K562 (cell line): ENCODE measurements around the gene BHMT2. TPM values are rescaled to one million over a fixed set of nuclear protein-coding genes. Genes with fewer than 3 reads are reported as not detected.

ENCODE experiments used
- ATAC-seq: fragments of 200-7000 bp; cut with Tn5 transposase; 3 replicates; pipeline ENCODE4 v1.9.1; 2020; ENCODE audit warnings: moderate library complexity
- BruUV-seq: library from RNA; stranded (reverse); fragments of 400-500 nt; replicated peaks from 2 replicates; lab custom pipeline; 2021; lab: Mats Ljungman, UMichigan
- CTCF ChIA-PET: fragments of 300-600 bp; formaldehyde crosslinking; extraction: SDS; loops from one replicate; lab custom pipeline; 2021; ENCODE audit warnings: low intra/inter-chr PET ratio; lab: Yijun Ruan, JAX
- POLR2A ChIA-PET: fragments of 300-600, 350-650 bp; sonication (Branson Sonifier 250); formaldehyde crosslinking; extraction: SDS; loops from one replicate; lab custom pipeline; 2021; ENCODE audit warnings: antibody characterized with exemption, inconsistent platforms; lab: Yijun Ruan, JAX
- DNase-seq, 4 experiments: peaks; one replicate each; pipeline versions ENCODE4 v3.0.0 to v3.0.0-alpha.2; 2011 to 2018; ENCODE audit warnings: low spot score in 3 of 4, mixed read lengths in 3 of 4; ENCODE audit errors: extremely low read depth in 1 of 4
- FAIRE-seq: peaks from 2 replicates; lab custom pipeline; 2011; peaks lifted over from hg19 to GRCh38; lab: Jason Lieb, UNC
- H2AFZ ChIP-seq: 2 replicates; pipeline ENCODE4 v1.6.0; 2011; ENCODE audit warnings: low read depth, low read length, control low read depth, inconsistent platforms
- H3K27ac ChIP-seq: fragments of 200-600 bp; 3 replicates; pipeline ENCODE4 v1.8.0; 2011; ENCODE audit warnings: low read depth, mild to moderate bottlenecking, control low read depth, inconsistent platforms, low read length, moderate library complexity, mixed read lengths; ENCODE audit errors: extremely low read depth
- H3K27me3 ChIP-seq, 2 experiments: fragments of 300-600 bp in 1 of 2; 2 replicates in 1 of 2; 3 replicates in 1 of 2; pipeline versions ENCODE4 v1.6.0 to v1.8.0; 2011; ENCODE audit warnings: inconsistent platforms in 2 of 2, low read length in 2 of 2, mild to moderate bottlenecking in 1 of 2, mixed read lengths in 1 of 2, moderate library complexity in 1 of 2; ENCODE audit not compliant: control insufficient read depth in 2 of 2, insufficient read depth in 2 of 2
- H3K36me3 ChIP-seq: fragments of 300-600 bp; 3 replicates; pipeline ENCODE4 v1.8.0; 2011; ENCODE audit warnings: mild to moderate bottlenecking, low read length, inconsistent platforms; ENCODE audit not compliant: control insufficient read depth, insufficient read depth
- H3K4me1 ChIP-seq, 2 experiments: fragments of 200-600 bp in 1 of 2; replicated peaks in 1 of 2; 2 replicates in 1 of 2; 3 replicates in 1 of 2; pipeline versions ENCODE4 v1.5.1 to v1.8.0; 2011; ENCODE audit warnings: inconsistent platforms in 2 of 2, low read length in 2 of 2, mild to moderate bottlenecking in 1 of 2, mixed read lengths in 1 of 2, moderate library complexity in 1 of 2; ENCODE audit not compliant: control insufficient read depth in 2 of 2, insufficient read depth in 2 of 2
- H3K4me2 ChIP-seq: 2 replicates; pipeline ENCODE4 v1.6.1; 2011; ENCODE audit warnings: low read length, control low read depth, inconsistent platforms, mixed read lengths; ENCODE audit not compliant: insufficient read depth
- H3K4me3 ChIP-seq: fragments of 200-600 bp; sonication (generic), shearing (Covaris generic); 2 replicates; pipeline ENCODE4 v1.5.1; 2016; ENCODE audit warnings: control low read depth, inconsistent platforms
- H3K79me2 ChIP-seq: fragments of 200-600 bp; 3 replicates; pipeline ENCODE4 v1.8.0; 2011; ENCODE audit warnings: low read length, inconsistent platforms; ENCODE audit not compliant: control insufficient read depth, insufficient read depth
- H3K9ac ChIP-seq, 2 experiments: 2 replicates each; pipeline versions ENCODE4 v1.6.0 to v1.6.1; 2011; ENCODE audit warnings: low read depth in 2 of 2, low read length in 2 of 2, control low read depth in 1 of 2, inconsistent platforms in 1 of 2, mild to moderate bottlenecking in 1 of 2, mixed read lengths in 1 of 2; ENCODE audit not compliant: insufficient read depth in 1 of 2
- H3K9me1 ChIP-seq: one replicate; pipeline ENCODE4 v1.6.0; 2011; ENCODE audit warnings: inconsistent platforms, mild to moderate bottlenecking, low read length, moderate library complexity; ENCODE audit not compliant: control insufficient read depth, insufficient read depth
- H3K9me3 ChIP-seq: replicated peaks from 2 replicates; pipeline ENCODE4 v1.5.1; 2011; ENCODE audit warnings: low read depth, low read length, inconsistent platforms; ENCODE audit not compliant: control insufficient read depth, insufficient read depth
- H4K20me1 ChIP-seq: replicated peaks from 2 replicates; pipeline ENCODE4 v1.6.1; 2011; ENCODE audit warnings: low read length, inconsistent platforms, mixed read lengths; ENCODE audit not compliant: control insufficient read depth, insufficient read depth
- FOXJ3 ChIP-seq: sonication (generic); formaldehyde crosslinking; IDR thresholded peaks from 2 replicates; pipeline ENCODE4 v1.4.0; 2020; ENCODE audit warnings: mild to moderate bottlenecking, missing genetic modification reagents
- MNT ChIP-seq, 2 experiments: fragments of 450-650 bp; conservative IDR thresholded peaks; 2 replicates each; pipeline ENCODE4 v1.6.1; 2017; ENCODE audit warnings: mild to moderate bottlenecking in 2 of 2, moderate library complexity in 2 of 2
- STAG1 ChIP-seq: sonication (generic); formaldehyde crosslinking; IDR thresholded peaks from 2 replicates; pipeline ENCODE4 v1.5.0; 2020; ENCODE audit warnings: missing genetic modification reagents, borderline replicate concordance
- ZNF134 ChIP-seq: fragments of 250-450 bp; sonication (Bioruptor Pico); conservative IDR thresholded peaks from 2 replicates; pipeline ENCODE4 v1.4.0; 2020
- WGBS: fragments of 100-300 bp; shearing (Covaris generic); methylation state at CpG from one replicate; pipeline ENCODE4 v1.1.6; 2016; ENCODE audit warnings: low coverage, mixed read lengths; ENCODE audit not compliant: insufficient coverage; ENCODE audit errors: missing lambda C conversion rate; 5-methylcytosine and 5-hydroxymethylcytosine counted together
- in situ Hi-C: fragments of 300-500 bp; cut with MboI; formaldehyde crosslinking; loops from 4 replicates; pipeline ENCODE4 v1.15.0; 2018; ENCODE audit warnings: inconsistent platforms, mixed read lengths
- intact Hi-C: fragments of 100-400 bp; cut with micrococcal nuclease; formaldehyde crosslinking; loops from 2 replicates; pipeline ENCODE4 v1.14.2; 2022
- polyA plus RNA-seq, 8 experiments: library from polyadenylated mRNA; depleted of rRNA in 4 of 8; stranded (reverse) in 5 of 8; unstranded in 3 of 8; fragments of >200 nt; fragmentation: Nextera tagmentation in 2 of 8; fragmentation: Illumina TruSeq in 1 of 8; extraction: Ambion mirVana in 2 of 8; extraction: Trizol in 1 of 8; gene quantifications; 2 replicates each; pipeline versions ENCODE4 v1.2.1 to v1.2.3, GENCODE V29; 2011 to 2014; ENCODE audit warnings: inconsistent platforms in 1 of 8, missing spikeins in 1 of 8
- total RNA-seq, 7 experiments: library from RNA; depleted of rRNA in 6 of 7; stranded (reverse); fragments of >200 nt in 6 of 7; fragmentation: Illumina TruSeq in 2 of 7; extraction: Trizol in 2 of 7; gene quantifications; 2 replicates each; pipeline versions ENCODE4 v1.2.1 to v1.2.3, GENCODE V29; 2011 to 2021; ENCODE audit warnings: low replicate concordance in 1 of 7

The BHMT2 gene
- total and polyA plus RNA-seq, 9 of the 15 experiments (the other 6 are each of a cell fraction or from before 2014, with no cell fraction given): not detected

GRCh38 chr5:79120221-79120620 lies 50.7 kb downstream of the BHMT2 start:
- Histone ChIP-seq H4K20me1 (no peaks in the 10 kb centered on the region), H3K9me1 (no peaks in the 10 kb centered on the region), H3K79me2 (no peaks in the 10 kb centered on the region), H3K4me2 (no peak overlapping the region), H3K9me3 (no peaks in the 10 kb centered on the region), H3K36me3 (no peaks in the 10 kb centered on the region), H3K4me1 (no peaks in the 10 kb centered on the region), H3K27ac (no peak overlapping the region), H2AFZ (no peak overlapping the region), H3K27me3 (peaks cover 6 to 22% of the 10 kb centered on the region in 2 experiments; a peak in 4 of 5 replicates), H3K9ac (no peak overlapping the region), H3K4me3 (no peak overlapping the region)
- POLR2A ChIA-PET: no interaction called here
- FAIRE-seq: no peak
- DNase-seq: no peak
- ATAC-seq: no peak
- CTCF ChIA-PET: no interaction called here
- TF ChIP-seq MNT (conservative IDR thresholded peaks at IDR 0.05): no peak
- in situ Hi-C loops: no loop called here
- WGBS: 15% methylated on average over 4 of the region's 4 CpGs
- intact Hi-C loops: no loop called here
- no TSS peak for BruUV-seq

- no TSS peak for BruUV-seq
- no peak for DNase-seq
- no peak overlapping the region for H3K27ac ChIP-seq
- peaks cover 6 to 16% of the 10 kb centered on the region in 2 experiments; a peak in 4 of 5 replicates for H3K27me3 ChIP-seq
- in situ Hi-C loops: no loop called here
- no peaks in the 10 kb centered on the region for H3K79me2 ChIP-seq
- intact Hi-C loops: no loop called here
- no peak for FAIRE-seq
- no peaks in the 10 kb centered on the region for H3K9me1 ChIP-seq
- no peak overlapping the region for H2AFZ ChIP-seq
- no peaks in the 10 kb centered on the region for H3K36me3 ChIP-seq
- no peak overlapping the region for H3K4me3 ChIP-seq
- H3K9ac ChIP-seq: no peak overlapping the region
- no peaks in the 10 kb centered on the region for H3K9me3 ChIP-seq
- no peaks in the 10 kb centered on the region for H4K20me1 ChIP-seq
- no peaks in the 10 kb centered on the region for H3K4me1 ChIP-seq
- TF ChIP-seq FOXJ3 (CRISPR knock-in tag) (no peak), ZNF134 (no peak), STAG1 (CRISPR knock-in tag) (no peak)
- ChIA-PET CTCF (interaction anchor here (0.7 to 1.4 kb wide), 2 partner anchors 10 to 225 kb away, joined by 3 to 4 read pairs; no protein-coding TSS in a partner anchor), POLR2A (no interaction called here)
- no peak overlapping the region for H3K4me2 ChIP-seq
- ATAC-seq: no peak
These were observed 53.4 kb downstream of the BHMT2 start for GRCh38 chr5:79122973-79123372.
